Upper lobe of right lung (tissue), 1 donor: ENCODE results near the gene BSND. TPM values are rescaled to one million over a fixed set of nuclear protein-coding genes. Genes with fewer than 3 reads are reported as not detected.

Experiments
- ATAC-seq: fragments of 200-7000 bp; cut with Tn5 transposase; one replicate; pipeline ENCODE4 v1.9.1; 2020; ENCODE audit warnings: mild to moderate bottlenecking, moderate library complexity
- DNase-seq: peaks from one replicate; pipeline ENCODE4 v3.0.0-alpha.2; 2020
- H3K27ac ChIP-seq: fragments of 200-600 bp; one replicate; pipeline ENCODE4 v1.8.0; 2022
- H3K27me3 ChIP-seq: fragments of 200-600 bp; one replicate; pipeline ENCODE4 v1.8.0; 2022; ENCODE audit warnings: mild to moderate bottlenecking
- H3K36me3 ChIP-seq: fragments of 200-600 bp; one replicate; pipeline ENCODE4 v1.8.0; 2022
- H3K4me1 ChIP-seq: fragments of 200-600 bp; one replicate; pipeline ENCODE4 v1.8.0; 2022
- H3K4me3 ChIP-seq: fragments of 200-600 bp; one replicate; pipeline ENCODE4 v1.8.0; 2022; ENCODE audit warnings: mild to moderate bottlenecking
- H3K9me3 ChIP-seq: fragments of 200-600 bp; one replicate; pipeline ENCODE4 v1.8.0; 2022
- CTCF ChIP-seq: fragments of 200-600 bp; IDR thresholded peaks from one replicate; pipeline ENCODE4 v1.8.0; 2022; ENCODE audit warnings: antibody characterized with exemption
- intact Hi-C: fragments of 100-400 bp; cut with DNase I; formaldehyde crosslinking; loops from one replicate; pipeline ENCODE4 v1.11.0; 2022
- total RNA-seq: library from RNA; stranded (reverse); fragmentation: NEBNext Ultra II Directional; extraction: Animal tissue kit (Norgen Biotek cat#: 25700); gene quantifications from one replicate; pipeline ENCODE4 v1.2.1, GENCODE V29; 2021
- donor health status: DM: no; HTN: yes; CAD: no; lungs with severe emphysema.

Gene BSND
- total RNA-seq, 1 donor from 2014 or later: not detected

- H3K27me3 ChIP-seq: peaks cover 28% of the 10 kb centered on the region
- H3K4me1 ChIP-seq: no peaks in the 10 kb centered on the region
- H3K9me3 ChIP-seq: no peaks in the 10 kb centered on the region
- intact Hi-C loops: no loop called here
- no peak for ATAC-seq
- H3K27ac ChIP-seq: no peak overlapping the region
- no peak for DNase-seq
- no peak for TF ChIP-seq CTCF
- no peaks in the 10 kb centered on the region for H3K36me3 ChIP-seq
- H3K4me3 ChIP-seq: no peak overlapping the region
Measured at GRCh38 chr1:55033265-55033614, 34.5 kb downstream of the BSND start.

GRCh38 chr1:55034476-55035133, 35.9 kb downstream of the BSND start:
- ATAC-seq: no peak
- no peak for DNase-seq
- H3K4me3 ChIP-seq: no peak overlapping the region
- no peaks in the 10 kb centered on the region for H3K36me3 ChIP-seq
- peaks cover 42% of the 10 kb centered on the region for H3K27me3 ChIP-seq
- H3K27ac ChIP-seq: no peak overlapping the region
- H3K9me3 ChIP-seq: no peaks in the 10 kb centered on the region
- TF ChIP-seq CTCF: no peak
- intact Hi-C loops: no loop called here
- H3K4me1 ChIP-seq: no peaks in the 10 kb centered on the region

- peaks cover 46% of the 10 kb centered on the region for H3K27me3 ChIP-seq
Measured at GRCh38 chr1:55035904-55036303, 37.2 kb downstream of the BSND start.

GRCh38 chr1:55037733-55038551, 39.2 kb downstream of the BSND start:
- H3K27me3 ChIP-seq: peaks cover 46% of the 10 kb centered on the region
- intact Hi-C loops: no loop called here
- TF ChIP-seq CTCF: no peak
- H3K36me3 ChIP-seq: no peaks in the 10 kb centered on the region
- no peak for ATAC-seq
- no peaks in the 10 kb centered on the region for H3K4me1 ChIP-seq
- no peak overlapping the region for H3K27ac ChIP-seq
- no peak for DNase-seq
- no peak overlapping the region for H3K4me3 ChIP-seq
- H3K9me3 ChIP-seq: no peaks in the 10 kb centered on the region

More at GRCh38 chr1:55035904-55036303, 37.2 kb downstream of the BSND start:
- Histone ChIP-seq H3K36me3 (no peaks in the 10 kb centered on the region), H3K9me3 (no peaks in the 10 kb centered on the region), H3K4me1 (no peaks in the 10 kb centered on the region), H3K27ac (no peak overlapping the region), H3K4me3 (no peak overlapping the region)
- intact Hi-C loops: no loop called here
- ATAC-seq (peak; percentile 47), DNase-seq (no peak)
- TF ChIP-seq CTCF: peak; percentile 32

- TF ChIP-seq CTCF: no peak
- ATAC-seq (no peak), DNase-seq (no peak)
- H3K27ac ChIP-seq: no peak overlapping the region
- H3K9me3 ChIP-seq: no peaks in the 10 kb centered on the region
- peaks cover 44% of the 10 kb centered on the region for H3K27me3 ChIP-seq
- no peaks in the 10 kb centered on the region for H3K36me3 ChIP-seq
- intact Hi-C loops: no loop called here
- no peaks in the 10 kb centered on the region for H3K4me1 ChIP-seq
- no peak overlapping the region for H3K4me3 ChIP-seq
Measured at GRCh38 chr1:55038552-55038838, 39.8 kb downstream of the BSND start.
